SK-N-SH (cell line): Measurements from ENCODE around the gene TOM1L2. TPM values are rescaled to one million over a fixed set of nuclear protein-coding genes. Genes with fewer than 3 reads are reported as not detected.

Experiments
- CTCF ChIA-PET: fragments of 300-600, 350-600 bp; formaldehyde crosslinking; extraction: SDS; loops from one replicate; lab custom pipeline; 2021; lab: Yijun Ruan, JAX
- POLR2A ChIA-PET: fragments of 350-600 bp; sonication (Branson Sonifier 250); formaldehyde crosslinking; extraction: SDS; loops from one replicate; lab custom pipeline; 2020; ENCODE audit warnings: antibody characterized with exemption, inconsistent platforms; lab: Yijun Ruan, JAX
- DNase-seq: peaks from one replicate; pipeline ENCODE4 v3.0.0; 2012
- H2AFZ ChIP-seq: fragments of 200-600 bp; sonication (generic); 2 replicates; pipeline ENCODE4 v1.8.1; 2016; ENCODE audit warnings: antibody characterized with exemption, mild to moderate bottlenecking, low read depth
- H3F3A ChIP-seq: fragments of 200-600 bp; sonication (generic); replicated peaks from 2 replicates; pipeline ENCODE3; 2016; ENCODE audit warnings: antibody characterized with exemption, mild to moderate bottlenecking; ENCODE audit not compliant: insufficient read depth
- H3K27ac ChIP-seq, 2 experiments: fragments of 200-500 bp in 1 of 2; fragments of 200-600 bp in 1 of 2; sonication (Bioruptor generic) in 1 of 2; sonication (generic), shearing (Covaris generic) in 1 of 2; 2 replicates each; pipeline versions ENCODE4 v1.5.1 to v1.6.1; 2014 to 2016; ENCODE audit warnings: low read depth in 2 of 2, inconsistent platforms in 1 of 2, low read length in 1 of 2, mild to moderate bottlenecking in 1 of 2, mixed read lengths in 1 of 2
- H3K27me3 ChIP-seq: fragments of 200-600 bp; sonication (generic), shearing (Covaris generic); 2 replicates; pipeline ENCODE4 v1.6.1; 2016; ENCODE audit warnings: mixed run types; ENCODE audit not compliant: insufficient read depth
- H3K36me3 ChIP-seq, 2 experiments: fragments of 200-500 bp in 1 of 2; fragments of 200-600 bp in 1 of 2; sonication (Bioruptor generic) in 1 of 2; sonication (generic) in 1 of 2; replicated peaks in 1 of 2; 2 replicates each; pipeline versions ENCODE3 to v1.5.1; 2014 to 2016; ENCODE audit warnings: low read length in 1 of 2, mild to moderate bottlenecking in 1 of 2; ENCODE audit not compliant: insufficient read depth in 2 of 2, control insufficient read depth in 1 of 2
- H3K4me1 ChIP-seq, 2 experiments: fragments of 200-500 bp in 1 of 2; fragments of 200-600 bp in 1 of 2; sonication (Bioruptor generic) in 1 of 2; sonication (generic), shearing (Covaris generic) in 1 of 2; 2 replicates each; pipeline versions ENCODE4 v1.5.1 to v1.6.1; 2014 to 2016; ENCODE audit warnings: low read depth in 1 of 2, low read length in 1 of 2, mixed run types in 1 of 2; ENCODE audit not compliant: insufficient read depth in 2 of 2, control insufficient read depth in 1 of 2
- H3K4me2 ChIP-seq: fragments of 200-600 bp; sonication (generic), shearing (Covaris generic); 2 replicates; pipeline ENCODE4 v1.6.1; 2017; ENCODE audit warnings: mixed run types
- H3K4me3 ChIP-seq, 2 experiments: fragments of 200-500 bp in 1 of 2; fragments of 200-600 bp in 1 of 2; sonication (Bioruptor generic) in 1 of 2; sonication (generic), shearing (Covaris generic) in 1 of 2; 2 replicates each; pipeline versions ENCODE4 v1.5.1 to v1.8.1; 2014 to 2016; ENCODE audit warnings: low read depth in 2 of 2, inconsistent platforms in 1 of 2, low read length in 1 of 2, mild to moderate bottlenecking in 1 of 2, mixed read lengths in 1 of 2, moderate library complexity in 1 of 2
- H3K79me2 ChIP-seq: fragments of 200-600 bp; sonication (generic); 2 replicates; pipeline ENCODE4 v1.8.1; 2017; ENCODE audit warnings: mild to moderate bottlenecking; ENCODE audit not compliant: insufficient read depth
- H3K9ac ChIP-seq: fragments of 200-600 bp; sonication (generic); 2 replicates; pipeline ENCODE4 v1.6.1; 2017; ENCODE audit warnings: mixed run types
- H3K9me2 ChIP-seq: fragments of 200-600 bp; sonication (generic); 2 replicates; pipeline ENCODE4 v1.6.1; 2017; ENCODE audit warnings: mixed run types
- H3K9me3 ChIP-seq: fragments of 200-600 bp; sonication (generic); 2 replicates; pipeline ENCODE4 v1.6.1; 2017; ENCODE audit warnings: mixed run types, mild to moderate bottlenecking, moderate library complexity
- H4K20me1 ChIP-seq: fragments of 200-600 bp; sonication (generic); 2 replicates; pipeline ENCODE4 v1.6.1; 2017; ENCODE audit warnings: mild to moderate bottlenecking, mixed run types; ENCODE audit not compliant: insufficient read depth
- CTCF ChIP-seq: fragments of 200-600 bp; sonication (generic); IDR thresholded peaks from 2 replicates; pipeline ENCODE4 v1.6.1; 2017; ENCODE audit warnings: antibody characterized with exemption, mild to moderate bottlenecking, moderate library complexity
- ELF1 ChIP-seq: IDR thresholded peaks from 2 replicates; pipeline ENCODE4 v1.4.0; 2012
- EP300 ChIP-seq, 2 experiments: IDR thresholded peaks; 2 replicates each; pipeline versions ENCODE4 v1.4.0 to v1.6.1; 2012; ENCODE audit warnings: borderline replicate concordance in 1 of 2, low read depth in 1 of 2, low read length in 1 of 2
- FOSL2 ChIP-seq: IDR thresholded peaks from 2 replicates; pipeline ENCODE4 v1.4.0; 2012; ENCODE audit warnings: low read depth, mild to moderate bottlenecking, moderate library complexity, borderline replicate concordance
- FOXJ3 ChIP-seq: sonication (generic); formaldehyde crosslinking; IDR thresholded peaks from 2 replicates; pipeline ENCODE4 v1.5.1; 2020; ENCODE audit warnings: mild to moderate bottlenecking, missing genetic modification reagents
- GABPA ChIP-seq: IDR thresholded peaks from 2 replicates; pipeline ENCODE4 v1.4.0; 2012; ENCODE audit warnings: low read depth, mild to moderate bottlenecking
- IRF3 ChIP-seq: fragments of 150-350 bp; IDR thresholded peaks from 2 replicates; pipeline ENCODE4 v1.6.1; 2016; ENCODE audit warnings: mild to moderate bottlenecking, low read depth, low read length
- MAX ChIP-seq: IDR thresholded peaks from 2 replicates; pipeline ENCODE4 v1.4.0; 2012; ENCODE audit warnings: low read depth
- MXI1 ChIP-seq: IDR thresholded peaks from 2 replicates; pipeline ENCODE4 v1.6.1; 2012; ENCODE audit warnings: mild to moderate bottlenecking, low read depth, low read length, improper control_type of control experiment
- NRF1 ChIP-seq: IDR thresholded peaks from 2 replicates; pipeline ENCODE4 v1.6.1; 2012; ENCODE audit warnings: low read depth, mild to moderate bottlenecking, low read length
- POLR2AphosphoS5 ChIP-seq: IDR thresholded peaks from 2 replicates; pipeline ENCODE4 v1.6.1; 2012; ENCODE audit warnings: low read depth, low read length
- RAD21 ChIP-seq: IDR thresholded peaks from 2 replicates; pipeline ENCODE4 v1.6.1; 2012; ENCODE audit warnings: mild to moderate bottlenecking, low read length
- REST ChIP-seq: IDR thresholded peaks from 2 replicates; pipeline ENCODE4 v1.6.1; 2012; ENCODE audit warnings: mild to moderate bottlenecking, low read depth, low read length, moderate library complexity
- RXRA ChIP-seq: IDR thresholded peaks from 2 replicates; pipeline ENCODE4 v1.4.0; 2012; ENCODE audit warnings: low read depth, mild to moderate bottlenecking, borderline replicate concordance
- SIN3A ChIP-seq: IDR thresholded peaks from 2 replicates; pipeline ENCODE4 v1.6.1; 2012; ENCODE audit warnings: low read depth, mild to moderate bottlenecking, low read length, moderate library complexity, borderline replicate concordance
- TAF1 ChIP-seq: IDR thresholded peaks from 2 replicates; pipeline ENCODE4 v1.6.1; 2012; ENCODE audit warnings: low read depth, mild to moderate bottlenecking, low read length, moderate library complexity, borderline replicate concordance
- USF1 ChIP-seq: IDR thresholded peaks from 2 replicates; pipeline ENCODE4 v1.4.0; 2012; ENCODE audit warnings: low read depth, borderline replicate concordance
- USF2 ChIP-seq: fragments of 150-350 bp; IDR thresholded peaks from 2 replicates; pipeline ENCODE4 v1.6.1; 2017; ENCODE audit warnings: antibody characterized with exemption, low read length, low read depth, borderline replicate concordance
- YY1 ChIP-seq: IDR thresholded peaks from 2 replicates; pipeline ENCODE4 v1.4.0; 2012; ENCODE audit warnings: low read depth, mild to moderate bottlenecking
- ZBTB33 ChIP-seq: IDR thresholded peaks from 2 replicates; pipeline ENCODE4 v1.4.0; 2012; ENCODE audit warnings: low read depth, borderline replicate concordance
- WGBS: methylation state at CpG from one replicate; pipeline ENCODE4 v1.1.6; 2017; ENCODE audit warnings: low lambda C conversion rate; 5-methylcytosine and 5-hydroxymethylcytosine counted together
- polyA plus RNA-seq, 3 experiments: library from polyadenylated mRNA; depleted of rRNA; stranded (reverse); fragments of >200 nt; gene quantifications; 2 replicates each; pipeline ENCODE4 v1.2.3, GENCODE V29; 2012

The TOM1L2 gene
- polyA plus RNA-seq, 1 of the 3 experiments (the other 2 are of a cell fraction) = 85.4 TPM

GRCh38 chr17:17819111-17819510 is 153.1 kb downstream of the TOM1L2 start:
- WGBS = 92% methylated on average over 4 of the region's 12 CpGs
- Histone ChIP-seq H3K27ac (peak overlapping the region in 1 of 2 experiments; percentile 54; a peak in 1 of 4 replicates), H3K4me2 (peak overlapping the region; percentile 48; the same call in 1 of the 2 replicates), H3K9me3 (no peaks in the 10 kb centered on the region), H3K79me2 (no peaks in the 10 kb centered on the region), H4K20me1 (peaks cover 7% of the 10 kb centered on the region; the same call in 1 of the 2 replicates), H2AFZ (no peak overlapping the region), H3K4me1 (peaks cover 30 to 94% of the 10 kb centered on the region in 2 experiments; a peak in 3 of 4 replicates), H3K27me3 (no peaks in the 10 kb centered on the region), H3K9ac (no peak overlapping the region), H3K4me3 (no peak overlapping the region), H3F3A (peaks cover 9% of the 10 kb centered on the region), H3K9me2 (no peaks in the 10 kb centered on the region), H3K36me3 (peaks cover 0 to 47% of the 10 kb centered on the region in 2 experiments)
- CTCF ChIA-PET = interaction anchor here (0.8 to 5.6 kb wide), 9 partner anchors 16 to 215 kb away, joined by 3 to 32 read pairs (median 5); no protein-coding TSS in a partner anchor
- TF ChIP-seq ZBTB33 (no peak), POLR2AphosphoS5 (no peak), RAD21 (no peak), NRF1 (no peak), FOXJ3 (CRISPR knock-in tag) (no peak), IRF3 (no peak), RXRA (no peak), SIN3A (no peak), MXI1 (no peak), ELF1 (no peak), FOSL2 (no peak), GABPA (no peak), MAX (no peak), EP300 (IDR thresholded peaks at IDR 0.05; ENCODE audit: borderline replicate concordance in 1 of 2, low read depth in 1 of 2, low read length in 1 of 2) (no peak), REST (no peak), TAF1 (no peak), YY1 (no peak), CTCF (no peak), USF2 (no peak), USF1 (no peak)
- DNase-seq = no peak
- POLR2A ChIA-PET = interaction anchor here (1.3 to 1.7 kb wide), 2 partner anchors 12 to 28 kb away, joined by 3 to 4 read pairs; no protein-coding TSS in a partner anchor
